GM03348 (cell line): Measurements from ENCODE around the gene MYLK3.
"Not testable (repeated sequence)": the region's sequence is repeated elsewhere in the genome, so short reads cannot be mapped to it uniquely, and the experiment has no call there.

ENCODE experiments used
- DNase-seq: peaks from one replicate; pipeline ENCODE4 v3.0.0; 2012; ENCODE audit warnings: low spot score

The MYLK3 gene

GRCh38 chr16:46689365-46690280 lies 58.5 kb downstream of the MYLK3 start, which contains the start of gene ORC6:
Gene ORC6 (plus strand): TSS chr16:46689659. CDS start chr16:46689706, 47 bp downstream.
- DNase-seq: peak; percentile 99

- DNase-seq: peak; percentile 98
These were observed 59.3 kb downstream of the MYLK3 start, which contains the start of gene VPS35 for GRCh38 chr16:46688654-46689364. Gene VPS35 (minus strand): TSS chr16:46689178. CDS start chr16:46689133, 45 bp downstream.

- no peak for DNase-seq
These were observed 60.0 kb downstream of the MYLK3 start for GRCh38 chr16:46688101-46688653.

- DNase-seq: no peak
These were observed 60.7 kb downstream of the MYLK3 start for GRCh38 chr16:46687486-46687885.

GRCh38 chr16:46686815-46687473 lies 61.2 kb downstream of the MYLK3 start:
- no peak for DNase-seq

- not testable (repeated sequence) for DNase-seq
These were observed 66.3 kb downstream of the MYLK3 start for GRCh38 chr16:46681867-46682266.

GRCh38 chr16:46677943-46678342 lies 70.2 kb downstream of the MYLK3 start:
- DNase-seq: not testable (repeated sequence)

- peak; percentile 73 for DNase-seq
These were observed 74.7 kb downstream of the MYLK3 start for GRCh38 chr16:46673320-46674013.

GRCh38 chr16:46662123-46662522 lies 86.0 kb downstream of the MYLK3 start:
- no peak for DNase-seq

- DNase-seq: no peak
These were observed 89.2 kb downstream of the MYLK3 start for GRCh38 chr16:46658925-46659324.
